ENCODE results near the gene C18orf63. TPM values are rescaled to one million over a fixed set of nuclear protein-coding genes. Genes with fewer than 3 reads are reported as not detected.

Gene C18orf63
- total RNA-seq, 1 experiment from 2014 or later: not detected

DNA sequence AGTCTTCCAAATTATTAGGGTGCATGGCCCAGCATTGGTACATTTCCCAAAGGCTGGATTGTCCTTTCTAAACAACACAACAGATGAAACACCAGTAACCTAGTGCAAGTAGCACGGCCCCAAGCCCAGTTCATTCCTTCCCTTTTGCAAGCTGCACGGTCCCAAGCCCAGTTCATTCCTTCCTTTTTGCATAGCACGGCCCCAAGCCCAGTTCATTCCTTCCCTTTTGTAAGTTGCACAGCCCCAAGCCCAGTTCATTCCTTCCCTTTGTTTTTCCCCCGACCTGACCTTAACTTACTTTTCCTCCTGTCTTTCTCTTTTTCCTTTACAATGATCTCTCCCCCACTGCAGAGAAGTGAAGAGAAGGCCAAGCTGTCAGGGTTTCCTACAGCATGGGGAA lies 60.9 kb downstream of the C18orf63 start:
- Histone ChIP-seq H3K4me2 (ENCODE audit: low read length) (no peak overlapping the region), H3K4me1 (ENCODE audit: control insufficient read depth in 1 of 2, insufficient read depth in 2 of 2, low read length in 2 of 2) (no peaks in the 10 kb centered on the region), H3K36me3 (ENCODE audit: control insufficient read depth in 1 of 2, insufficient read depth in 2 of 2, low read length in 2 of 2) (no peaks in the 10 kb centered on the region), H3K9ac (ENCODE audit: low read length) (no peak overlapping the region), H3K27ac (ENCODE audit: low read depth, low read length) (no peak overlapping the region), H3K79me2 (ENCODE audit: insufficient read depth, low read length) (no peaks in the 10 kb centered on the region), H4K20me1 (ENCODE audit: insufficient read depth) (no peaks in the 10 kb centered on the region), H3K4me3 (replicated peaks in 1 of 2; ENCODE audit: low read depth in 1 of 2, low read length in 2 of 2) (no peak overlapping the region), H3K27me3 (ENCODE audit: insufficient read depth, low read length) (peaks cover 18% of the 10 kb centered on the region), H3K9me3 (ENCODE audit: control insufficient read depth in 1 of 2, insufficient read depth in 1 of 2, low read depth in 1 of 2, low read length in 2 of 2) (no peaks in the 10 kb centered on the region), H2AFZ (ENCODE audit: low read depth, low read length, poor library complexity, severe bottlenecking) (no peak overlapping the region), H3K9me2 (ENCODE audit: insufficient read depth) (no peaks in the 10 kb centered on the region)
- BruUV-seq (replicated peaks): no TSS peak
- RAD21 ChIA-PET (ENCODE audit: low non-redundant PET in 1 of 2, low total read pairs in 2 of 2, uncharacterized antibody in 2 of 2, unreplicated experiment in 2 of 2): no interaction called here
- CTCF ChIA-PET: no interaction called here
- no peak for TF ChIP-seq ZBTB33 (IDR thresholded peaks at IDR 0.05; ENCODE audit: extremely low read depth, insufficient replicate concordance, low read length)
- DNase-seq (ENCODE audit: low read depth, low spot score) (no peak), ATAC-seq (no peak)
- intact Hi-C loops (cut with micrococcal nuclease): no loop called here
- POLR2A ChIA-PET: no interaction called here

- no peak overlapping the region for H3K27ac ChIP-seq (ENCODE audit: low read depth, low read length)
- H3K4me2 ChIP-seq (ENCODE audit: low read length): no peak overlapping the region
- ChIA-PET POLR2A (no interaction called here), RAD21 (ENCODE audit: low non-redundant PET in 1 of 2, low total read pairs in 2 of 2, uncharacterized antibody in 2 of 2, unreplicated experiment in 2 of 2) (no interaction called here), CTCF (no interaction called here)
- BruUV-seq (replicated peaks): no TSS peak
- no peak overlapping the region for H2AFZ ChIP-seq (ENCODE audit: low read depth, low read length, poor library complexity, severe bottlenecking)
- H3K27me3 ChIP-seq (ENCODE audit: insufficient read depth, low read length): peaks cover 13% of the 10 kb centered on the region
- no peak for DNase-seq (ENCODE audit: low read depth, low spot score)
- no peaks in the 10 kb centered on the region for H3K9me3 ChIP-seq (ENCODE audit: control insufficient read depth in 1 of 2, insufficient read depth in 1 of 2, low read depth in 1 of 2, low read length in 2 of 2)
- no peak for ATAC-seq
- no peaks in the 10 kb centered on the region for H3K36me3 ChIP-seq (ENCODE audit: control insufficient read depth in 1 of 2, insufficient read depth in 2 of 2, low read length in 2 of 2)
- no peak overlapping the region for H3K9ac ChIP-seq (ENCODE audit: low read length)
- no peak overlapping the region for H3K4me3 ChIP-seq (replicated peaks in 1 of 2; ENCODE audit: low read depth in 1 of 2, low read length in 2 of 2)
- no peaks in the 10 kb centered on the region for H3K9me2 ChIP-seq (ENCODE audit: insufficient read depth)
- H3K4me1 ChIP-seq (ENCODE audit: control insufficient read depth in 1 of 2, insufficient read depth in 2 of 2, low read length in 2 of 2): no peaks in the 10 kb centered on the region
- H4K20me1 ChIP-seq (ENCODE audit: insufficient read depth): no peaks in the 10 kb centered on the region
- intact Hi-C loops (cut with micrococcal nuclease): no loop called here
- H3K79me2 ChIP-seq (ENCODE audit: insufficient read depth, low read length): no peaks in the 10 kb centered on the region
- no peak for TF ChIP-seq POLR2AphosphoS5 (IDR thresholded peaks at IDR 0.05; ENCODE audit: low read depth, low read length)
- TF ChIP-seq MAX (IDR thresholded peaks at IDR 0.05): no peak
- TF ChIP-seq, protein P1, sequence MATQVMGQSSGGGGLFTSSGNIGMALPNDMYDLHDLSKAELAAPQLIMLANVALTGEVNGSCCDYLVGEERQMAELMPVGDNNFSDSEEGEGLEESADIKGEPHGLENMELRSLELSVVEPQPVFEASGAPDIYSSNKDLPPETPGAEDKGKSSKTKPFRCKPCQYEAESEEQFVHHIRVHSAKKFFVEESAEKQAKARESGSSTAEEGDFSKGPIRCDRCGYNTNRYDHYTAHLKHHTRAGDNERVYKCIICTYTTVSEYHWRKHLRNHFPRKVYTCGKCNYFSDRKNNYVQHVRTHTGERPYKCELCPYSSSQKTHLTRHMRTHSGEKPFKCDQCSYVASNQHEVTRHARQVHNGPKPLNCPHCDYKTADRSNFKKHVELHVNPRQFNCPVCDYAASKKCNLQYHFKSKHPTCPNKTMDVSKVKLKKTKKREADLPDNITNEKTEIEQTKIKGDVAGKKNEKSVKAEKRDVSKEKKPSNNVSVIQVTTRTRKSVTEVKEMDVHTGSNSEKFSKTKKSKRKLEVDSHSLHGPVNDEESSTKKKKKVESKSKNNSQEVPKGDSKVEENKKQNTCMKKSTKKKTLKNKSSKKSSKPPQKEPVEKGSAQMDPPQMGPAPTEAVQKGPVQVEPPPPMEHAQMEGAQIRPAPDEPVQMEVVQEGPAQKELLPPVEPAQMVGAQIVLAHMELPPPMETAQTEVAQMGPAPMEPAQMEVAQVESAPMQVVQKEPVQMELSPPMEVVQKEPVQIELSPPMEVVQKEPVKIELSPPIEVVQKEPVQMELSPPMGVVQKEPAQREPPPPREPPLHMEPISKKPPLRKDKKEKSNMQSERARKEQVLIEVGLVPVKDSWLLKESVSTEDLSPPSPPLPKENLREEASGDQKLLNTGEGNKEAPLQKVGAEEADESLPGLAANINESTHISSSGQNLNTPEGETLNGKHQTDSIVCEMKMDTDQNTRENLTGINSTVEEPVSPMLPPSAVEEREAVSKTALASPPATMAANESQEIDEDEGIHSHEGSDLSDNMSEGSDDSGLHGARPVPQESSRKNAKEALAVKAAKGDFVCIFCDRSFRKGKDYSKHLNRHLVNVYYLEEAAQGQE (IDR thresholded peaks at IDR 0.05; ENCODE audit: low read depth): no peak
- no peak for TF ChIP-seq CTCF (IDR thresholded peaks at IDR 0.05 in 2 of 3, conservative IDR thresholded peaks at IDR 0.05 in 1 of 3; ENCODE audit: borderline replicate concordance in 1 of 3, insufficient read depth in 1 of 3, low read depth in 2 of 3, low read length in 2 of 3)
- no peak for TF ChIP-seq YY1 (IDR thresholded peaks at IDR 0.05; ENCODE audit: extremely low read depth, insufficient replicate concordance, low read depth, low read length)
- TF ChIP-seq EGR1 (IDR thresholded peaks at IDR 0.05; ENCODE audit: low read depth): no peak
- TF ChIP-seq RAD21 (IDR thresholded peaks at IDR 0.05; ENCODE audit: low read depth): no peak
- no peak for TF ChIP-seq SRF (IDR thresholded peaks at IDR 0.05; ENCODE audit: low read depth)
- no peak for TF ChIP-seq CBX3 (IDR thresholded peaks at IDR 0.05; ENCODE audit: low read depth)
- TF ChIP-seq TCF7L2 (IDR thresholded peaks at IDR 0.05; ENCODE audit: borderline replicate concordance, extremely low read depth, insufficient read depth, insufficient read length): no peak
- TF ChIP-seq ELF1 (IDR thresholded peaks at IDR 0.05; ENCODE audit: borderline replicate concordance, low read depth): no peak
- TF ChIP-seq FOSL1 (IDR thresholded peaks at IDR 0.05; ENCODE audit: low read depth): no peak
Observed at GRCh38 chr18:74377776-74378175, 62.1 kb downstream of the C18orf63 start.

Data from HCT116 (cell line).